ENCODE measurements around the gene GPATCH2.

GPATCH2 gene

DNA sequence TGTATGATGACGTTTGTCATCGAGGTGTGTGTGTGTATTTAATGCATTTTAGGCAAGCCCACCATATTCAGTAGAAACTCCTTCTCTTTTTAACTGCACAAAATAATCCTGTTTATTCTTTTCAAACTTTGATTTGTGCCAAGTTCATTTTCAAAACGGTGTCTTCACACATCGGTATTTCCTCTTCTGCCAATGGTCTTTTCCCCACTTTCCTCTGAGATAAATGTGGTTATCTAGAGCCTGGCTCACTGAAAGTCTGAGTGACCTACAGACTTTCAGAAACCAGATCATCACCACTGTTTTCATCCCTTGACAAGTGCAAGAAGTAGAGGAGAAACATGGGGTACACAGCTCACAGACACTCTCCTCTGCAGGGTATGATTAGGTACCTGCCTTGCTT lies 69.4 kb downstream of the GPATCH2 start:
- Histone ChIP-seq H3K4me3 (ENCODE audit: low read length in 2 of 2) (no peak overlapping the region), H3K27me3 (ENCODE audit: control insufficient read depth in 2 of 2, insufficient read depth in 2 of 2, low read length in 2 of 2) (no peaks in the 10 kb centered on the region), H3K27ac (ENCODE audit: low read depth in 2 of 2, low read length in 2 of 2) (no peak overlapping the region), H3K9ac (ENCODE audit: low read depth in 1 of 2, low read length in 2 of 2) (no peak overlapping the region), H3K36me3 (ENCODE audit: control insufficient read depth in 2 of 2, insufficient read depth in 2 of 2, low read length in 2 of 2) (no peaks in the 10 kb centered on the region), H3K9me3 (ENCODE audit: control insufficient read depth in 2 of 2, low read length in 2 of 2) (no peaks in the 10 kb centered on the region), H3K4me1 (ENCODE audit: control insufficient read depth in 2 of 2, insufficient read depth in 2 of 2, low read length in 2 of 2) (no peaks in the 10 kb centered on the region)

- no peaks in the 10 kb centered on the region for H3K27me3 ChIP-seq (ENCODE audit: control insufficient read depth in 2 of 2, insufficient read depth in 2 of 2, low read length in 2 of 2)
- H3K36me3 ChIP-seq (ENCODE audit: control insufficient read depth in 2 of 2, insufficient read depth in 2 of 2, low read length in 2 of 2): no peaks in the 10 kb centered on the region
- H3K4me3 ChIP-seq (ENCODE audit: low read length in 2 of 2): no peak overlapping the region
- no peak overlapping the region for H3K9ac ChIP-seq (ENCODE audit: low read depth in 1 of 2, low read length in 2 of 2)
- H3K27ac ChIP-seq (ENCODE audit: low read depth in 2 of 2, low read length in 2 of 2): no peak overlapping the region
- no peaks in the 10 kb centered on the region for H3K4me1 ChIP-seq (ENCODE audit: control insufficient read depth in 2 of 2, insufficient read depth in 2 of 2, low read length in 2 of 2)
- H3K9me3 ChIP-seq (ENCODE audit: control insufficient read depth in 2 of 2, low read length in 2 of 2): no peaks in the 10 kb centered on the region
Measured at GRCh38 chr1:217554849-217555248, 76.0 kb downstream of the GPATCH2 start.

GRCh38 chr1:217553949-217554509 lies 76.9 kb downstream of the GPATCH2 start:
- Histone ChIP-seq H3K4me1 (ENCODE audit: control insufficient read depth in 2 of 2, insufficient read depth in 2 of 2, low read length in 2 of 2) (no peaks in the 10 kb centered on the region), H3K4me3 (ENCODE audit: low read length in 2 of 2) (no peak overlapping the region), H3K27ac (ENCODE audit: low read depth in 2 of 2, low read length in 2 of 2) (no peak overlapping the region), H3K9me3 (ENCODE audit: control insufficient read depth in 2 of 2, low read length in 2 of 2) (no peaks in the 10 kb centered on the region), H3K9ac (ENCODE audit: low read depth in 1 of 2, low read length in 2 of 2) (no peak overlapping the region), H3K36me3 (ENCODE audit: control insufficient read depth in 2 of 2, insufficient read depth in 2 of 2, low read length in 2 of 2) (no peaks in the 10 kb centered on the region), H3K27me3 (ENCODE audit: control insufficient read depth in 2 of 2, insufficient read depth in 2 of 2, low read length in 2 of 2) (no peaks in the 10 kb centered on the region)

DNA sequence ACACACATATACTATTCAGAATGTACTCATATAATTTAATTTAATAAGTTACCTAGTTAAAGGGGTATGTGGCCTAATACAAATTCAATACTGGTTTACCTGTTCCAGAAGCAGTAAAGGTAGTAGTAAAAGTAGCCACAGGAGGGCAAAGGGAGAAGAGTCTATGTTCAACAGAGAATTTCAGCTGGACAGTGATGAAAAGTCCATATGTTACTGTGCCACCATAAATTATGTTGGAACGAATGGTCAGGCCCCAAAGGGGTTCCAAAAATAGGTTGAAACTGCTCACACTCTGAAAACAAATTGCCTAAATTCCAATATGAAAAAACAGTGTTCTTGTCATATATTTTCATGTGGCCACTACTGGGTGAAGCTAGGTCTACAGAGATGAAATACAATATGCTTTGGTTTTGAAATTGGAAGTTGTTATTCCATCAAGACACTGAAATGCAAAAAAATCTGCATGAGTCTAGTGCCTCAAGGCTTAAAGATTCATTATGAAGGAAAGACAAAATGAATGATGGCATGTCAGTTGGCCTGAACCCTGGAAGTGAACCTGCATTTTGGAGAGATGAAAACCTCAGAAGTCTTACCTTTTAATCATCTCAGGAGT lies 78.4 kb downstream of the GPATCH2 start:
- no peaks in the 10 kb centered on the region for H3K27me3 ChIP-seq (ENCODE audit: control insufficient read depth in 2 of 2, insufficient read depth in 2 of 2, low read length in 2 of 2)
- H3K9me3 ChIP-seq (ENCODE audit: control insufficient read depth in 2 of 2, low read length in 2 of 2): no peaks in the 10 kb centered on the region
- H3K36me3 ChIP-seq (ENCODE audit: control insufficient read depth in 2 of 2, insufficient read depth in 2 of 2, low read length in 2 of 2): no peaks in the 10 kb centered on the region
- no peak overlapping the region for H3K4me3 ChIP-seq (ENCODE audit: low read length in 2 of 2)
- H3K4me1 ChIP-seq (ENCODE audit: control insufficient read depth in 2 of 2, insufficient read depth in 2 of 2, low read length in 2 of 2): no peaks in the 10 kb centered on the region
- no peak overlapping the region for H3K9ac ChIP-seq (ENCODE audit: low read depth in 1 of 2, low read length in 2 of 2)
- H3K27ac ChIP-seq (ENCODE audit: low read depth in 2 of 2, low read length in 2 of 2): no peak overlapping the region

DNA sequence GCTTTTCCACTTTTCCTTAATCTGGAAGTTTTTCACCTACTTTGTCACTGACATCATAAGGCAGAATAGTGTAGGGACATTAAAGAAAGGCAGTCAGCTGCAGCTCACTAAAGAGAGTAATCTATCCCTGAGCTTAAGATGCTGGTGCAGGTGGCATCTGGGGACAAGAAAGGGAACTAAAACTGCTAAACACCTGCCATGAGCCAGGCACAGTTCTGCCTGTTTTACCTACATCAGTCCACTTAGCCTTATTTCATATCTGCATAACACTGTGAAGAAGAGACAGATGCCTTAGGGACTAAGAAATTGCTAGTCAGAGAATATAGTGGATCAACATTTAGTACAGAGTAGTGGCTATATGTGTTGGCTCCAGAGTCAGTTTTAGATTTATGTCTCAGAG lies 88.1 kb downstream of the GPATCH2 start:
- Histone ChIP-seq H3K9me3 (ENCODE audit: control insufficient read depth in 2 of 2, low read length in 2 of 2) (no peaks in the 10 kb centered on the region), H3K36me3 (ENCODE audit: control insufficient read depth in 2 of 2, insufficient read depth in 2 of 2, low read length in 2 of 2) (no peaks in the 10 kb centered on the region), H3K4me3 (ENCODE audit: low read length in 2 of 2) (no peak overlapping the region), H3K4me1 (ENCODE audit: control insufficient read depth in 2 of 2, insufficient read depth in 2 of 2, low read length in 2 of 2) (peaks cover 0 to 2% of the 10 kb centered on the region in 2 donors), H3K9ac (ENCODE audit: low read depth in 1 of 2, low read length in 2 of 2) (no peak overlapping the region), H3K27me3 (ENCODE audit: control insufficient read depth in 2 of 2, insufficient read depth in 2 of 2, low read length in 2 of 2) (no peaks in the 10 kb centered on the region), H3K27ac (ENCODE audit: low read depth in 2 of 2, low read length in 2 of 2) (no peak overlapping the region)

GRCh38 chr1:217542136-217542777 lies 88.6 kb downstream of the GPATCH2 start:
- no peaks in the 10 kb centered on the region for H3K9me3 ChIP-seq (ENCODE audit: control insufficient read depth in 2 of 2, low read length in 2 of 2)

GRCh38 chr1:217540321-217540720 lies 90.6 kb downstream of the GPATCH2 start:
- Histone ChIP-seq H3K4me1 (ENCODE audit: control insufficient read depth in 2 of 2, insufficient read depth in 2 of 2, low read length in 2 of 2) (peaks cover 0 to 2% of the 10 kb centered on the region in 2 donors), H3K9ac (ENCODE audit: low read depth in 1 of 2, low read length in 2 of 2) (no peak overlapping the region), H3K27ac (ENCODE audit: low read depth in 2 of 2, low read length in 2 of 2) (no peak overlapping the region), H3K9me3 (ENCODE audit: control insufficient read depth in 2 of 2, low read length in 2 of 2) (no peaks in the 10 kb centered on the region), H3K4me3 (ENCODE audit: low read length in 2 of 2) (no peak overlapping the region), H3K27me3 (ENCODE audit: control insufficient read depth in 2 of 2, insufficient read depth in 2 of 2, low read length in 2 of 2) (no peaks in the 10 kb centered on the region), H3K36me3 (ENCODE audit: control insufficient read depth in 2 of 2, insufficient read depth in 2 of 2, low read length in 2 of 2) (no peaks in the 10 kb centered on the region)

More at GRCh38 chr1:217542136-217542777, 88.6 kb downstream of the GPATCH2 start:
- Histone ChIP-seq H3K4me1 (ENCODE audit: control insufficient read depth in 2 of 2, insufficient read depth in 2 of 2, low read length in 2 of 2) (peaks cover 0 to 2% of the 10 kb centered on the region in 2 donors), H3K9ac (ENCODE audit: low read depth in 1 of 2, low read length in 2 of 2) (no peak overlapping the region), H3K27me3 (ENCODE audit: control insufficient read depth in 2 of 2, insufficient read depth in 2 of 2, low read length in 2 of 2) (no peaks in the 10 kb centered on the region), H3K4me3 (ENCODE audit: low read length in 2 of 2) (no peak overlapping the region), H3K36me3 (ENCODE audit: control insufficient read depth in 2 of 2, insufficient read depth in 2 of 2, low read length in 2 of 2) (no peaks in the 10 kb centered on the region), H3K27ac (ENCODE audit: low read depth in 2 of 2, low read length in 2 of 2) (no peak overlapping the region)

GRCh38 chr1:217539510-217539909 lies 91.4 kb downstream of the GPATCH2 start:
- Histone ChIP-seq H3K36me3 (ENCODE audit: control insufficient read depth in 2 of 2, insufficient read depth in 2 of 2, low read length in 2 of 2) (no peaks in the 10 kb centered on the region), H3K27me3 (ENCODE audit: control insufficient read depth in 2 of 2, insufficient read depth in 2 of 2, low read length in 2 of 2) (no peaks in the 10 kb centered on the region), H3K27ac (ENCODE audit: low read depth in 2 of 2, low read length in 2 of 2) (no peak overlapping the region), H3K4me1 (ENCODE audit: control insufficient read depth in 2 of 2, insufficient read depth in 2 of 2, low read length in 2 of 2) (peaks cover 0 to 2% of the 10 kb centered on the region in 2 donors), H3K9ac (ENCODE audit: low read depth in 1 of 2, low read length in 2 of 2) (no peak overlapping the region), H3K9me3 (ENCODE audit: control insufficient read depth in 2 of 2, low read length in 2 of 2) (no peaks in the 10 kb centered on the region), H3K4me3 (ENCODE audit: low read length in 2 of 2) (no peak overlapping the region)

DNA sequence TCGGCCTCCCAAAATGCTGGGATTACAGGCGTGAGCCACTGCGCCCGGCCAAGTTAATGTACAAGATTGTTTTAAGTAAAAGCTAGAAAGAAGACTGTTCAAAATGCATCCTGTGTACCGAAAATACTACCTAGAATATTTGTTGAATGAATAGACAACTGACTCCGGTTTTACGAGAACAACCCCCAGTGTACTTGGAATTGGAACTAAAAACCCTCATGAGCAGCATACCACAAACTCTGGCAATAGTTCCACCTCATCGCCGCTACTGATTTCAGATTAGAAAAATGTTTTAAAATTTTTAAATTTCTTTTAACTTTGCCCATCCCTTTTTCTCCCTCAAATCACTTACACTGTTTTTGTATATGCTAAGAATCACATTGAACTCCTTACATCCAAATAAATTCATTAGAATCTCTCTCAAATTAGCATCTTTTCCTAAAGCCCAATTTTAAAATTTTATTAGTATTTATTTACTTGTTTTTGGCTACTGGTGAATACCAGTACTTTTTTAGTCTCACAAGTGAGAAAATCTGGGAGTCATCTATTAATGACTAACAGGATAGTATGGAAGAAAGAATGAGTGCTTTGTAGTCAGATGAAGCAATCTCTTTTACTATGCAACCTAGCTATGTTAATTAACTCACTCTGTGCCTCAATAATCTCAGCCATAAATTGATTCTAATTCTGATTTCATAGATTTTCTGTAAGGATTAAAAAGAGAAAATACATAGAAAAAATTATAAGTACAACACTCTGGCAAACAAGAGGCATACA lies 95.1 kb downstream of the GPATCH2 start:
- H3K4me3 ChIP-seq (ENCODE audit: low read length in 2 of 2): no peak overlapping the region
- H3K36me3 ChIP-seq (ENCODE audit: control insufficient read depth in 2 of 2, insufficient read depth in 2 of 2, low read length in 2 of 2): no peaks in the 10 kb centered on the region
- no peak overlapping the region for H3K27ac ChIP-seq (ENCODE audit: low read depth in 2 of 2, low read length in 2 of 2)
- H3K27me3 ChIP-seq (ENCODE audit: control insufficient read depth in 2 of 2, insufficient read depth in 2 of 2, low read length in 2 of 2): no peaks in the 10 kb centered on the region
- H3K9me3 ChIP-seq (ENCODE audit: control insufficient read depth in 2 of 2, low read length in 2 of 2): no peaks in the 10 kb centered on the region
- peaks cover 0 to 2% of the 10 kb centered on the region in 2 donors for H3K4me1 ChIP-seq (ENCODE audit: control insufficient read depth in 2 of 2, insufficient read depth in 2 of 2, low read length in 2 of 2)
- H3K9ac ChIP-seq (ENCODE audit: low read depth in 1 of 2, low read length in 2 of 2): no peak overlapping the region

GRCh38 chr1:217534566-217534965 lies 96.3 kb downstream of the GPATCH2 start:
- Histone ChIP-seq H3K36me3 (ENCODE audit: control insufficient read depth in 2 of 2, insufficient read depth in 2 of 2, low read length in 2 of 2) (no peaks in the 10 kb centered on the region), H3K9ac (ENCODE audit: low read depth in 1 of 2, low read length in 2 of 2) (no peak overlapping the region), H3K4me3 (ENCODE audit: low read length in 2 of 2) (no peak overlapping the region), H3K4me1 (ENCODE audit: control insufficient read depth in 2 of 2, insufficient read depth in 2 of 2, low read length in 2 of 2) (no peaks in the 10 kb centered on the region), H3K27me3 (ENCODE audit: control insufficient read depth in 2 of 2, insufficient read depth in 2 of 2, low read length in 2 of 2) (no peaks in the 10 kb centered on the region), H3K27ac (ENCODE audit: low read depth in 2 of 2, low read length in 2 of 2) (no peak overlapping the region), H3K9me3 (ENCODE audit: control insufficient read depth in 2 of 2, low read length in 2 of 2) (no peaks in the 10 kb centered on the region)

Measured in mucosa of rectum (tissue), 2 donors.